ENCODE data around the gene ERC1. TPM values are rescaled to one million over a fixed set of nuclear protein-coding genes. Genes with fewer than 3 reads are reported as not detected.

ERC1 gene
- total RNA-seq, 1 experiment from 2014 or later, result 12.3 TPM

DNA sequence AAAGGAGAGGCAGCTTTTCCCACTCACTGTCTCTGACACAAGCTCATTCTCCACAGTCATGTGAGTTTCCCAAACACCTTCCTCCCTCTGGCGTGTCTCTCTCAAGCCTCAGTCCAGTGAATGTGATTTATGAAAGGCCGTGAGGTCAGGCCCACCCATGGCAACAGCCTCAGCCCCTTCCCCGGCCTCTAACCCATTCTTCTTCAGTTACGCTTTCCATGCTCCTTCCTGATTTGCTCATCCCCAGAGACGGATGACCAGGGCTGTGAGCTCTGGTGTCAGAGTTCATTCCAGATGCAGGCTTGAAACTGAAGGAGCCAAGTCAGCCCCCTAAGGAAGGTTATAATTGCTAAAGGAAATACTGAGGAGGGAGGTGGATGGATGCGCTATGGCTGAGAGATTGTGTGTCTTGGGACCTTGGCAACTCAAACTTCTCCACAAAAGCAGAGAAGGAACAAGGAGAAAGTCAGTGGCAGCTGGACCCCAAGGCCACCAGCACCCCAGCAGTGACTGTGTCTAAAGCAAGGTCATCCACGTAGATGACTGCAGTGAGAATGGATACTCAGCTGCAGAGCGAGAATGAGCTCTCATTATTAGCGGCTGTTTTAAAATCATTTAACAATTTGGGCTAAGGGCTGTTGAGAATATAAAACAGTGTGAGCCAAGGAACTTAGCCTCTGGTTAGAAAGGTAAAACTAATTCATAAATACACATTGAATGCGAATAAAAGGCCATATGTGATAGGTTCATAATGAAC is 519.2 kb downstream of the ERC1 start:
- CTCF ChIA-PET, result no interaction called here
- Histone ChIP-seq H3K9ac (ENCODE audit: low read length) (no peak overlapping the region), H4K20me1 (ENCODE audit: low read length) (no peaks in the 10 kb centered on the region), H3K79me2 (ENCODE audit: low read length) (no peaks in the 10 kb centered on the region), H3K9me2 (replicated peaks; ENCODE audit: low read length) (no peaks in the 10 kb centered on the region), H3K4me3 (ENCODE audit: low read length) (no peak overlapping the region), H3K27ac (ENCODE audit: low read length) (no peak overlapping the region), H3K4me2 (ENCODE audit: low read length) (no peak overlapping the region), H3F3A (ENCODE audit: low read length, unreplicated experiment) (no peaks in the 10 kb centered on the region), H3K9me3 (ENCODE audit: low read length) (no peaks in the 10 kb centered on the region), H2AFZ (ENCODE audit: low read length) (no peak overlapping the region), H3K36me3 (ENCODE audit: low read depth, low read length) (no peaks in the 10 kb centered on the region), H3K4me1 (ENCODE audit: insufficient read depth, low read length) (no peaks in the 10 kb centered on the region), H3K27me3 (ENCODE audit: low read length) (no peaks in the 10 kb centered on the region)
- no peak for DNase-seq
- no peak for ATAC-seq
- TF ChIP-seq, protein P1, sequence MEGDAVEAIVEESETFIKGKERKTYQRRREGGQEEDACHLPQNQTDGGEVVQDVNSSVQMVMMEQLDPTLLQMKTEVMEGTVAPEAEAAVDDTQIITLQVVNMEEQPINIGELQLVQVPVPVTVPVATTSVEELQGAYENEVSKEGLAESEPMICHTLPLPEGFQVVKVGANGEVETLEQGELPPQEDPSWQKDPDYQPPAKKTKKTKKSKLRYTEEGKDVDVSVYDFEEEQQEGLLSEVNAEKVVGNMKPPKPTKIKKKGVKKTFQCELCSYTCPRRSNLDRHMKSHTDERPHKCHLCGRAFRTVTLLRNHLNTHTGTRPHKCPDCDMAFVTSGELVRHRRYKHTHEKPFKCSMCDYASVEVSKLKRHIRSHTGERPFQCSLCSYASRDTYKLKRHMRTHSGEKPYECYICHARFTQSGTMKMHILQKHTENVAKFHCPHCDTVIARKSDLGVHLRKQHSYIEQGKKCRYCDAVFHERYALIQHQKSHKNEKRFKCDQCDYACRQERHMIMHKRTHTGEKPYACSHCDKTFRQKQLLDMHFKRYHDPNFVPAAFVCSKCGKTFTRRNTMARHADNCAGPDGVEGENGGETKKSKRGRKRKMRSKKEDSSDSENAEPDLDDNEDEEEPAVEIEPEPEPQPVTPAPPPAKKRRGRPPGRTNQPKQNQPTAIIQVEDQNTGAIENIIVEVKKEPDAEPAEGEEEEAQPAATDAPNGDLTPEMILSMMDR (conservative IDR thresholded peaks at IDR 0.05; ENCODE audit: low read depth, low read length), result no peak
- TF ChIP-seq EZH2 (IDR thresholded peaks at IDR 0.05; ENCODE audit: low read length, unreplicated experiment), result no peak
- TF ChIP-seq EZH2phosphoT487 (IDR thresholded peaks at IDR 0.05; ENCODE audit: borderline replicate concordance, low read length), result no peak
- POLR2A ChIA-PET (ENCODE audit: unreplicated experiment), result no interaction called here
- intact Hi-C loops (cut with micrococcal nuclease), result no loop called here
- no TSS peak for BruUV-seq (replicated peaks)

DNA sequence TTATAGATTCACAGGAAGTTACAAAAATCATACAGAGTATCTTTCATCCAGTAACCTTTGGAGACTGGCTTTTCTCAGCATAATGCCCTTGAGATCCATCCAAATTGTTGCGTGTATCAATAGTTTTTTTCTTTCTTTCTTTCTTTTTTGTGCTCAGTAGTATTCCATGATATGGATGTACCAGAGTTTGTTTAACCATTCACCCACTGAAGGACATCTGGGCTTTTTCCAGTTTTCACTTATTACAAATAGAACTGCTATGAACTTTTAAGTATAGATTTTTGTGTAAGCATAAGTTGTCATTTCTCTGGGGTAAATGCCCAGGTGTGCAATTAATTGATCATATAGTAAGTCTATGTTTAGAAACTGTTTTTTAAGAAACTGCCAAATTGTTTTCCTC is 524.0 kb downstream of the ERC1 start:
- ATAC-seq (no peak), DNase-seq (no peak)
- Histone ChIP-seq H3K9ac (ENCODE audit: low read length) (no peak overlapping the region), H2AFZ (ENCODE audit: low read length) (no peak overlapping the region), H3F3A (ENCODE audit: low read length, unreplicated experiment) (no peaks in the 10 kb centered on the region), H3K4me2 (ENCODE audit: low read length) (no peak overlapping the region), H3K27me3 (ENCODE audit: low read length) (no peaks in the 10 kb centered on the region), H3K9me2 (replicated peaks; ENCODE audit: low read length) (no peaks in the 10 kb centered on the region), H3K36me3 (ENCODE audit: low read depth, low read length) (no peaks in the 10 kb centered on the region), H4K20me1 (ENCODE audit: low read length) (no peaks in the 10 kb centered on the region), H3K4me1 (ENCODE audit: insufficient read depth, low read length) (peaks cover 28% of the 10 kb centered on the region), H3K4me3 (ENCODE audit: low read length) (no peak overlapping the region), H3K79me2 (ENCODE audit: low read length) (no peaks in the 10 kb centered on the region), H3K27ac (ENCODE audit: low read length) (no peak overlapping the region), H3K9me3 (ENCODE audit: low read length) (no peaks in the 10 kb centered on the region)
- ChIA-PET CTCF (no interaction called here), POLR2A (ENCODE audit: unreplicated experiment) (no interaction called here)
- BruUV-seq (replicated peaks), result no TSS peak
- TF ChIP-seq EZH2phosphoT487 (IDR thresholded peaks at IDR 0.05; ENCODE audit: borderline replicate concordance, low read length) (no peak), EZH2 (IDR thresholded peaks at IDR 0.05; ENCODE audit: low read length, unreplicated experiment) (no peak)
- TF ChIP-seq, protein P1 (conservative IDR thresholded peaks at IDR 0.05; ENCODE audit: low read depth, low read length), result no peak
- intact Hi-C loops (cut with micrococcal nuclease), result no loop called here

DNA sequence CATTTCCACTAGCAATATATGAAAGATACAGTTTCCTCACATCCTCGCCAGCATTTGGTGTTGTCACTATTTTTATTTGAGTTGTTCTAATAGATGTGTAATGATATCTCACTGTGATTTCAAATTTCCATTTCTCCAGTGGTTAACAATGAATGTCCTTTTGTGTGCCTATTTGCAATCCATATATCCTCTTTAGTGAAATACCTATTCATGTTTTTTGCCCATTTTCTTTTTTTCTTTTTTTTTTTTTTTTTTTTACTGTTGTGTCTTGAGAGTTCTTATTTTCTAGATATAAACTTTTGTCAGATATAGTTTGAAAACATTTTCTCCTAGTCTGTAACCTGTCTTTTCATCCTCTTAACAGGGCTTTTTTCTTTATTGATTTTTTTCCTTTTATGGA is 524.4 kb downstream of the ERC1 start:
- Histone ChIP-seq H3K4me3 (ENCODE audit: low read length) (no peak overlapping the region), H3K36me3 (ENCODE audit: low read depth, low read length) (no peaks in the 10 kb centered on the region), H3K79me2 (ENCODE audit: low read length) (no peaks in the 10 kb centered on the region), H3K4me1 (ENCODE audit: insufficient read depth, low read length) (peaks cover 29% of the 10 kb centered on the region), H4K20me1 (ENCODE audit: low read length) (no peaks in the 10 kb centered on the region), H3K4me2 (ENCODE audit: low read length) (no peak overlapping the region), H3K9ac (ENCODE audit: low read length) (no peak overlapping the region), H2AFZ (ENCODE audit: low read length) (no peak overlapping the region), H3K27ac (ENCODE audit: low read length) (no peak overlapping the region), H3K9me2 (replicated peaks; ENCODE audit: low read length) (no peaks in the 10 kb centered on the region), H3K9me3 (ENCODE audit: low read length) (no peaks in the 10 kb centered on the region), H3F3A (ENCODE audit: low read length, unreplicated experiment) (no peaks in the 10 kb centered on the region), H3K27me3 (ENCODE audit: low read length) (no peaks in the 10 kb centered on the region)
- BruUV-seq (replicated peaks), result no TSS peak
- ChIA-PET CTCF (no interaction called here), POLR2A (ENCODE audit: unreplicated experiment) (no interaction called here)
- intact Hi-C loops (cut with micrococcal nuclease), result no loop called here
- ATAC-seq (no peak), DNase-seq (no peak)
- no peak for TF ChIP-seq EZH2 (IDR thresholded peaks at IDR 0.05; ENCODE audit: low read length, unreplicated experiment)
- TF ChIP-seq, protein P1 (conservative IDR thresholded peaks at IDR 0.05; ENCODE audit: low read depth, low read length), result no peak
- no peak for TF ChIP-seq EZH2phosphoT487 (IDR thresholded peaks at IDR 0.05; ENCODE audit: borderline replicate concordance, low read length)
